HG03159 (cell line): Measurements from ENCODE around the gene RETNLB.

Source experiments
- ATAC-seq: cut with Tn5 transposase; IDR thresholded peaks from one replicate; pipeline ENCODE4 v1.9.1; 2021; ENCODE audit warnings: mild to moderate bottlenecking, moderate library complexity; ENCODE audit not compliant: unreplicated experiment

RETNLB gene

GRCh38 chr3:108757404-108757982, at the start of gene RETNLB:
RETNLB (minus strand) TSS chr3:108757410; CDS start chr3:108757185, 225 bp downstream.
- no peak for ATAC-seq

GRCh38 chr3:108806316-108806715, 49.1 kb upstream of the RETNLB start:
- ATAC-seq, result no peak

DNA sequence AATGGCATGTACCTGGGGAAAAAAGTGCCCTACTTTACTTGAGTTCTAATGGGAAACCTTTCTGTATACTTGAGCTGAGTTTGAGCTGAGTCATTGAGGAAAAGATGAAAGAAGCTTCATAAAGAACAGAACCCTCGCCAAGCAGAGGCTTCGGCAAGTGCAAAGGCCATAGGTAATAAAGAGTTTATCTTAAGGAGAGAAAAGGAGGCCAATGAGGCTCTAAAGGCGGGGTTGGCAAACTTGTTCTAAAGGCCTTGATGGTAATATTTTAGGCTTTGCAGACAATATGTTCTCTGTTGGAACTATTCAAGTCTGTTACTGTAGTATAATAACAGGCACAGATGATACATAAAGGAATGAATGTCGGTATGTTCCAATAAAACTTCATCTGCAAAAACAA, 47.8 kb upstream of the RETNLB start:
- no peak for ATAC-seq

DNA sequence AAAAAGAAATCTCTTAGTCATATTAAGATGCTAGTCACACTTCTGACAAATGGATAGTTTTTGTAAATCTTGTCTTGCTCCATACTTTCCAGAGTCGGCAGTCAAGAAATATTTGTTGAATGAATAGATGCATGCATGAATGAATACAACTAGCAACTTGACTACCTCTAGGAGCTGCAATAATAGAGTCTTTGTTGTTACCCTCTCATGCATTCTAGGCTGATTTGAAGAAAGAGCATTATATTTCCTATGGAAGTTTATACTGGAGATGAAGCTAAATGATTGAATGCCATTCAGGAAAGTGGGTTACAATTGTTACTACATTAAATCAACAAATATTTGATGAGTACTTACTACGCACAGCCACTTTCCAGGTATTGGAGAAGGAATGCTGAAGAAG, 47.2 kb upstream of the RETNLB start:
- ATAC-seq, result no peak

GRCh38 chr3:108791473-108791872, 34.3 kb upstream of the RETNLB start:
- no peak for ATAC-seq

DNA sequence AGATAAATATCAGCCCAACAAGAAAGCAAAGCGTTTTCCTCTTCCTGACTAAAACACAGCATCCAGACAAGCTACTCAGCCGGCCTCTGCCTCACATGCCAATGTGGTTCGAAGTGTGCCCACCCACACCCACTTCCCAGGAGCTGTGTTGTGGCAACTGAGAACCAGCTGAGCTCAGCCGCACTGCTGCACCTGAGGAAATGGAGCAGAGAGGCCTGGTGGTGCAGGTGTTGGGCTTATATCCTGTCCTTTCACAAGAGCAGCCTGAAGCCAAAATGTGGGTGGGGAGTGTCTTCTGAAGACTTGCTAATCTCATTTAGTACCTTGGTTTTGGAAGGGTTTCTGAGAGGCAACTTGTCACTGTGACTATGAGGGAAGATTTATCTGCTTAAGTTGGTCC, 23.0 kb upstream of the RETNLB start:
- no peak for ATAC-seq

- ATAC-seq, result no peak
Measured at GRCh38 chr3:108779496-108779895, 22.3 kb upstream of the RETNLB start.

GRCh38 chr3:108775649-108776048, 18.4 kb upstream of the RETNLB start:
- no peak for ATAC-seq

DNA sequence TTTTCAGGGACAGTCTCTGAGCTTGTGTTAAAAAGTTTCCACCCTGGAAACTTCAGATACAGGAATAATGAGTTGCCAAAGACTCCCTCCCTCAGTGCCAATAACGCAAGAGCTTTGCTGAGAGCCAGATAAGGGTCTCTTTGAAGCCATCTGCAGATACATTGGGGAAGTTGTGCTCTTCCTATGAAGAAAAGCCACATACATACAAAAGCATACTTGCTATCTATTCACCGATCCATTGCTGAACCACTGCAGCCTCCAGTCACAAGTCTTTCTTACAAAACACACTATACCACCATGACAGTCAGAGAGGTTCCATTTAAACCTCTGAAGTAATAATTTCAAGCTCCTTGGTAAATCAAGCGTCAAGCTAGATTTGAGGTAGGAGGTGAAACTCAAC, 10.0 kb upstream of the RETNLB start:
- ATAC-seq, result no peak

DNA sequence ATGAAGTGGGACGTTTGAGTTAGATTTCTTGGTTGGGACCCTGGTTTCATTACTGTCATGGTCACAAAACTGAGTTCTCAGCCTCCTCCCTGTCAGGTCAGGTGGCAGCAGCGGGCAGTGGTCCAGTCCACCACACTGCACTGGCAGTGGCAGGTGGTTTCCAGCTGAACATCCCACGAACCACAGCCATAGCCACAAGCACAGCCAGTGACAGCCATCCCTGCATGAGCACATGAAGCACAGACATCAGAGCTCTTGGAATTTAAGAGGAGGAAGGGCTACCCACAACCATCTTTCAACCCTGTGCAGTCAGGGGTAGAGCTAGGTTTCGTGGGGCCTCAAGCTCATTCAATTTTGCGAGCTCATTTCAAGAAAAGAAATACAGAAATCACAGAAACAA, 1.5 kb downstream of the RETNLB start:
- no peak for ATAC-seq

GRCh38 chr3:108744762-108745161, 12.4 kb downstream of the RETNLB start:
- no peak for ATAC-seq

DNA sequence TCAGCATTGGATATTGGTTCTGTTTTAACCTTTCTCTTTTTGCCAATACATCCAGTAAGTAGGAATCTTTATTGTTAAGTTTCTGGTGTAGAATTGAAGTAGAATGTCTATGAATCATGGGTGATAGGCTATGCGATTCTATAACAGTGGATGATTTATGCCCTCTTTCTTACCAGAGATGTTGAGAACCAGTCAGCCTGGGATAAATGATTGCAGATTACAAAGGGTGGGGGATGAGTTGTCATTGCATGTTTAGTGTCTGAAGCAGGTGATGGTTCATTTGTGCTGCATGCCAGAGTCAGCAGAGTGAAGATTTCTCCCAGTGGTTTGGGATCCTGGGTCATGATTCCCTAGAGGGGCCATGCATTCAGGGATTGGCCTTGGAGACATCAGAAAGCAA, 14.3 kb downstream of the RETNLB start:
- no peak for ATAC-seq

GRCh38 chr3:108736821-108737220, 20.4 kb downstream of the RETNLB start:
- no peak for ATAC-seq

GRCh38 chr3:108728934-108729333, 28.3 kb downstream of the RETNLB start:
- ATAC-seq, result no peak

DNA sequence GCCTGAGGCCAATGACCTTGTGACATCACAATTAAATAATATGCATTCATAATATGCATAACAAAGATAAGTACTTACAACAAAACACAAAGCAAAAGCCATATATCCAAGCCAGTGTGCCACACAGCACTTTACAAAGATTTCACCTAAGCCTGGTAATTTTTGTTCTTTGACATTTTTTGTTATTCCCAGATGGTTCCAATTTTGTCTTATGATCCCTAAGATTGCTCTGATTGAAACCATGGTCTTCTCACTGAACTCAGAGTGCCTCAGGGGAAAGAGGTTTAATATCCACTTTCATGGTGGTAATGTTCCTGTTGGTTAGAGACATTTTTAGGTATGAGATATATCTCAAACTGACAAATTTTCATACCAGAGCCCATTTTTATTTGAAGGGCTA, 29.1 kb downstream of the RETNLB start:
- ATAC-seq, result no peak

- ATAC-seq, result no peak
Measured at GRCh38 chr3:108724101-108724500, 33.1 kb downstream of the RETNLB start.

GRCh38 chr3:108722724-108723123, 34.5 kb downstream of the RETNLB start:
- no peak for ATAC-seq

DNA sequence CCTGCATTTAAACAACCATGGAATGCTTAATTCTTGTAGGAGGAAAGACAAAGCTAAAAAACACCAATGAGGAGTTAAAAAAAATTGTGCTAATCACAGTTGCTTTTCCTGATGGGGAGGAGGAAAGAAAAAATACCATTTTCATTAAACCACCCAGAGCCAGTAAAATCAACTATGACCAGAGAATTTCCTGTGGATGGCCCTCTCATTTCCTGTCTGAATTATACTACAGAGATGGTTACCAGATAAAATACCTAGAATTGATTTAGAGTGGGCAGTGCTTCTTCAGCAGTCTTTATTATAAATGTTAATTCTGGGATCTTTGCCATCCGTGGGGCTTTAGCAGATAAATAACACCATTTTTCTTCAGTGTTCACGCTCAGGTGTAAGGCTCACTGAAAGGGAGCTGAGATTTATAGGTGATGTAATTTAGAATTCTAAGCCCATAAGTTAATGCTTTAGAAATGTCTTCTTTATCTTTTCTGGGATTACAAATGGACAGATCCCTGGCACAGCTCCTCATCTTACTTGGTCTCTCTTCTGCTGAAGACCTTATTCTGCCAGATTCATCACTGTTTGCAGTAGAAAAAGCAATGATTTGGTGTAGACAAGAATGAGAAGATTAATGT, 37.9 kb downstream of the RETNLB start:
- ATAC-seq, result no peak

DNA sequence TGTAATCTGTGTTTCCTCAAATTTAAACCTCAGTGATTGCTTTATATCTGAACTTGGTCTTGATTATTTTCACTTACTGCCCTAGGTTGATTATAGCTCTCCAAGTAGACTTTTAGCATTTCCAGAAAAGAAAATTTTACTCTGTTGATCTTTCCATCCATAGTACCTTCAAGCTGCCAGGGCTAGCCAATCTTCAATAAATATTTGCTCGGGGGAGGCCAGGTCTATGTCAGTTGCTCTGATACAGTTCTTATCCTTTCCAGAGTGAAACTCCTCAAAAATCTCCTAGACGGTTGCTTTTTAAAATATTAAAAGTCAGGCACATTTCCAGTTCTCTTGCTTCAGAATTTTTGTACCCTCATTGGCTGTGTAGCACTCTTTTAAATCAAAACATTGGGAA, 38.8 kb downstream of the RETNLB start:
- ATAC-seq, result no peak

DNA sequence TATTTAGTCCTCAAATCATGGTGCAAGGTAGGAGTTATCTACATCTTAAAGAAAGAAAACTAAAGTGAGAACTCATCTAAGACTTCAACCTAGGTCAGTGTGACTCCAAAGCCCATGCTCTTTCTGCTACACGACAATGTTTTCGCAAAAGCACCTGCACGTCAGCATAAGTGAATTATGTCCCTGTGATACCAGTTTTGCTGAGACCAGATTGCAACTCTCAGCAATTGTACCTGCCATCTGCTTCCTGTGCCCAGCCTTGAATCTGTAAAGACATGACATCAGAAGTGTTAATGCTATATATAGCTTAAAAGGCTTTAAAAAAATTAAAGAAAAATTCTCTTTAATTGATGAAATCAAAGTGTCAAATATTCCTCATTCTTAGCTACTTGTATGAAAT, 43.4 kb downstream of the RETNLB start:
- ATAC-seq, result no peak

DNA sequence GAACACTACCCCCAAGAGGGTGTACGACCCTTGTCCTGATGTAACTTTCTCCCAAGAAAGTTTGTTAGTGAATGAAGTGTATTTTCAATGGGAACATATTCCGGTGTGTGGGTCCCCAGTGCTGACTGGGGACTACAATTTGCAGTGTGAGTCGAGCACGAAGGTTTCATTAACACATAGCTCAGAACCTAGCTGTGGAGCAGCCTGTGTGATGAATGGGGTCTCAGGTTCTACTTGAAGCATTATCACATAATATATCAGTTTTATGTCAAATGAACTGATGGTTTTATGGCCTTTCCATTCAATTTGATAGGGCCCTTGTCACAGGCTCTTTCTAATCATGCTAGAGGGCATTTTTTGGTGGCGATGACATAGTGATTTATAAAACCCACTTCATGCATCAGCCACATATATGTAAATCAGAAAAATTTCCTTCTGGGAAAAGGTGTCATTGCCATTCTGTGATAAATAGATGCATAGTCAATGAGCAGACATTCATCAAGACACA, 44.1 kb downstream of the RETNLB start:
- ATAC-seq, result no peak
